Activated T-helper 2 cell treated with anti-CD3 and anti-CD28 coated beads, Interferon-gamma antibody, Interleukin-2, Interleukin-4, amounts not matched to agents 10 μg/mL and 5 μg/mL and 100 μg/mL, durations not matched to agents 14 hours and 24 hours and 36 hours (primary cell): ENCODE results near the gene WNT9B. TPM values are rescaled to one million over a fixed set of nuclear protein-coding genes. Genes with fewer than 3 reads are reported as not detected.

ENCODE experiments used
- DNase-seq: peaks from one replicate; pipeline ENCODE4 v3.0.0; 2021; ENCODE audit warnings: low spot score
- H3K27ac Mint-ChIP-seq: one replicate; pipeline ENCODE4 v1.8.0; 2021; ENCODE audit warnings: mixed read lengths
- H3K27me3 Mint-ChIP-seq: one replicate; pipeline ENCODE4 v1.8.0; 2021; ENCODE audit warnings: low read depth, mixed read lengths
- H3K36me3 Mint-ChIP-seq: one replicate; pipeline ENCODE4 v1.8.0; 2021; ENCODE audit warnings: low read depth, mixed read lengths
- H3K4me1 Mint-ChIP-seq: one replicate; pipeline ENCODE4 v1.8.0; 2021; ENCODE audit warnings: low read depth, mixed read lengths
- H3K4me3 Mint-ChIP-seq: one replicate; pipeline ENCODE4 v1.8.0; 2021; ENCODE audit warnings: low read depth, mild to moderate bottlenecking, moderate library complexity, mixed read lengths
- H3K9me3 Mint-ChIP-seq: one replicate; pipeline ENCODE4 v1.8.0; 2021; ENCODE audit warnings: mixed read lengths
- intact Hi-C: fragments of 100-400 bp; cut with micrococcal nuclease; formaldehyde crosslinking; loops from one replicate; pipeline ENCODE4 v1.15.1; 2023
- total RNA-seq: library from RNA; stranded (reverse); gene quantifications from 2 replicates; pipeline ENCODE4 v1.2.3, GENCODE V29; 2022

WNT9B gene
- total RNA-seq, 1 donor from 2014 or later, result not detected

GRCh38 chr17:46922487-46922803 lies 71.1 kb downstream of the WNT9B start:
- H3K4me1 Mint-ChIP-seq, result peaks cover 32% of the 10 kb centered on the region
- H3K27ac Mint-ChIP-seq, result peak overlapping the region; percentile 100
- H3K36me3 Mint-ChIP-seq, result peaks cover 17% of the 10 kb centered on the region
- peak overlapping the region; percentile 92 for H3K4me3 Mint-ChIP-seq
- no peaks in the 10 kb centered on the region for H3K27me3 Mint-ChIP-seq
- no peaks in the 10 kb centered on the region for H3K9me3 Mint-ChIP-seq
- intact Hi-C loops, result no loop called here
- no peak for DNase-seq

GRCh38 chr17:46922804-46923635 lies 71.6 kb downstream of the WNT9B start, which contains the start of gene GOSR2:
GOSR2 (plus strand) TSS chr17:46923160; CDS start chr17:46923193, 33 bp downstream.
- Mint-ChIP-seq H3K4me3 (peak within 1 kb of the TSS; percentile 92), H3K27me3 (no peaks in the 10 kb centered on the region), H3K36me3 (peaks cover 17% of the 10 kb centered on the region), H3K9me3 (no peaks in the 10 kb centered on the region), H3K27ac (peak within 1 kb of the TSS; percentile 100), H3K4me1 (peaks cover 36% of the 10 kb centered on the region)
- DNase-seq, result peak; percentile 86
- intact Hi-C loops, result no loop called here

- H3K4me1 Mint-ChIP-seq, result peaks cover 41% of the 10 kb centered on the region
- DNase-seq, result no peak
- H3K9me3 Mint-ChIP-seq, result no peaks in the 10 kb centered on the region
- no peaks in the 10 kb centered on the region for H3K27me3 Mint-ChIP-seq
- intact Hi-C loops, result no loop called here
- no peak overlapping the region for H3K27ac Mint-ChIP-seq
- peaks cover 30% of the 10 kb centered on the region for H3K36me3 Mint-ChIP-seq
- H3K4me3 Mint-ChIP-seq, result no peak overlapping the region
Measured at GRCh38 chr17:46925185-46925868, 73.9 kb downstream of the WNT9B start.

- intact Hi-C loops, result no loop called here
- Mint-ChIP-seq H3K4me3 (no peak overlapping the region), H3K4me1 (peaks cover 38% of the 10 kb centered on the region), H3K36me3 (peaks cover 57% of the 10 kb centered on the region), H3K9me3 (no peaks in the 10 kb centered on the region), H3K27me3 (no peaks in the 10 kb centered on the region), H3K27ac (no peak overlapping the region)
- DNase-seq, result no peak
Measured at GRCh38 chr17:46928467-46929261, 77.3 kb downstream of the WNT9B start.

- peaks cover 32% of the 10 kb centered on the region for H3K4me1 Mint-ChIP-seq
- DNase-seq, result no peak
- no peaks in the 10 kb centered on the region for H3K9me3 Mint-ChIP-seq
- intact Hi-C loops, result no loop called here
- H3K27me3 Mint-ChIP-seq, result no peaks in the 10 kb centered on the region
- H3K4me3 Mint-ChIP-seq, result no peak overlapping the region
- H3K27ac Mint-ChIP-seq, result no peak overlapping the region
- peaks cover 65% of the 10 kb centered on the region for H3K36me3 Mint-ChIP-seq
Measured at GRCh38 chr17:46929413-46929812, 78.0 kb downstream of the WNT9B start.

- H3K9me3 Mint-ChIP-seq, result no peaks in the 10 kb centered on the region
- no peak overlapping the region for H3K27ac Mint-ChIP-seq
Measured at GRCh38 chr17:46930051-46930450, 78.7 kb downstream of the WNT9B start.

GRCh38 chr17:46931596-46931995 lies 80.2 kb downstream of the WNT9B start:
- intact Hi-C loops, result no loop called here
- DNase-seq, result no peak
- H3K27me3 Mint-ChIP-seq, result no peaks in the 10 kb centered on the region
- H3K4me1 Mint-ChIP-seq, result peaks cover 18% of the 10 kb centered on the region
- no peak overlapping the region for H3K27ac Mint-ChIP-seq
- H3K36me3 Mint-ChIP-seq, result peaks cover 76% of the 10 kb centered on the region
- no peak overlapping the region for H3K4me3 Mint-ChIP-seq
- no peaks in the 10 kb centered on the region for H3K9me3 Mint-ChIP-seq

More at GRCh38 chr17:46930051-46930450, 78.7 kb downstream of the WNT9B start:
- Mint-ChIP-seq H3K36me3 (peaks cover 71% of the 10 kb centered on the region), H3K4me1 (peaks cover 31% of the 10 kb centered on the region), H3K4me3 (no peak overlapping the region), H3K27me3 (no peaks in the 10 kb centered on the region)
- DNase-seq, result no peak
- intact Hi-C loops, result no loop called here

GRCh38 chr17:46935658-46936266 lies 84.4 kb downstream of the WNT9B start:
- no peak for DNase-seq
- H3K36me3 Mint-ChIP-seq, result peaks cover 92% of the 10 kb centered on the region
- H3K27me3 Mint-ChIP-seq, result no peaks in the 10 kb centered on the region

More at GRCh38 chr17:46935658-46936266, 84.4 kb downstream of the WNT9B start:
- no peaks in the 10 kb centered on the region for H3K9me3 Mint-ChIP-seq
- H3K4me3 Mint-ChIP-seq, result no peak overlapping the region
- H3K4me1 Mint-ChIP-seq, result no peaks in the 10 kb centered on the region
- H3K27ac Mint-ChIP-seq, result no peak overlapping the region
- intact Hi-C loops, result no loop called here

Other genes with a start within 250 kb of the WNT9B start
- 0.07 TPM in 1 of 2 replicates, not detected in the other for gene WNT3, start 32.9 kb upstream of the WNT9B start, total RNA-seq
- gene GOSR2, start 71.6 kb downstream of the WNT9B start, total RNA-seq, result 53.9 and 60.4 TPM in 2 replicates
- not detected in 2 replicates for gene RPRML, start 127.7 kb downstream of the WNT9B start, total RNA-seq